ENCODE results near the gene CACYBP.

- TF ChIP-seq CTCF (IDR thresholded peaks at IDR 0.05) (peak in 5 of 7 experiments; percentile 68 to 89 (median 82)), POLR2A (IDR thresholded peaks at IDR 0.05) (no peak), EP300 (IDR thresholded peaks at IDR 0.05) (no peak), POLR2AphosphoS5 (IDR thresholded peaks at IDR 0.05) (peak in 1 of 3 donors; percentile 39)
These were observed 1.1 kb upstream of the CACYBP start for GRCh38 chr1:174998569-174999215.

All from stomach (tissue), 4 donors.